ENCODE data around the gene TMEM131.
"Not testable (repeated sequence)": the region's sequence is repeated elsewhere in the genome, so short reads cannot be mapped to it uniquely, and the experiment has no call there.

Gene TMEM131

DNA sequence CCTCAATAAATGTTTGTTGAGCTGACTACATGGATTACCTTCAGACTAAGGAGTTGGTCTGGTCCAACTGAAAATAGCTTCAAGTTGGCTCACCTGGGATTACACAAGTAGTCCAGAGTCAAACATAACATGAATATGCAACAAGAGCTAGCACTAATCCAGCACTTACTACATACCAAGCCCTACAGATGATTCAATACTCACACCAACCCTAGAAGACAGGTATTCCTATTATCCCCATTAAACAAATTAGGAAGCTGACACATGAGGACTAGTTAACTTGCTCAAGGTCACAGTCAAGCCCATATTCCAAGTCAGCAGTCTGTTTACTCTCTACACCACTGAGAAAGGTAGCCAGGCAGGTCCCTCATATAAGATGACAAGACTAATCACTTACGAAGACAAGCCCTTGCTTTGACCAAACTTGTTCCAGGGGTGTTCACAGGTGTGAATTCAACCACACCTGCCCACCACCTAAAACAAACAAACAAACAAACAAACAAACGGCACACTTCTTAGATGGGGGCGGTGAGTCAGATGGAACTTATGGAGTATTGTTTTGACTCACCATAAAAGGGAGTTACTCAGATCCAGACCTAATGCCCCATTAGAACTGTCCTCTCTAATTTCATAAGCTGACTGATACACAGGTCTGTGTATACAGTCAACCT, 29.1 kb downstream of the TMEM131 start:
- no peak overlapping the region for H3K4me3 Mint-ChIP-seq
- no peaks in the 10 kb centered on the region for H3K9me3 Mint-ChIP-seq
- H3K27ac Mint-ChIP-seq, result peak overlapping the region; percentile 84
- peaks cover 7% of the 10 kb centered on the region for H3K36me3 Mint-ChIP-seq
- no peak for DNase-seq (ENCODE audit: low spot score in 2 of 2)
- ATAC-seq (ENCODE audit: low read depth), result peak; percentile 38
- no peaks in the 10 kb centered on the region for H3K27me3 Mint-ChIP-seq
- H3K4me1 Mint-ChIP-seq, result peaks cover 59% of the 10 kb centered on the region

DNA sequence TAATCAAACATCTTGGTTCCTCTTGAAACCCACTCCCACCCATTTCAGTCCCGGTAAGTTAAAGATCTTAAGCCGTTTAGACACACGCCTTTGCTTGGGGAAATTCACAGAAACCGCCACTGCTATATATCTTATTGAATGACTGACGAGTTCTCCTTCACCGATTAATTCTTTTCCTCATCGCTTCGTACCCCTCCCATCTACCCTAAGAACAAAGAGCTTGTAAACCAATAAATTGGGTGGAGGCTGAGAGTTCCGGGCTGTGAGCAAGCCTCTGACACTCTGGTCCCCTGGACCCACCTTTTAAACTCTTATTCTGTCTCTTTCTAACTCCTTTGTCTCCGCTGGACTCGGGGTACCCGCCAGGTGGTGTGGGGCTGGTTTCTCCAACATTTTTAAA, 30.6 kb downstream of the TMEM131 start:
- Mint-ChIP-seq H3K27ac (peak overlapping the region; percentile 64), H3K27me3 (no peaks in the 10 kb centered on the region), H3K4me3 (no peak overlapping the region), H3K36me3 (peaks cover 3% of the 10 kb centered on the region), H3K4me1 (peaks cover 58% of the 10 kb centered on the region), H3K9me3 (no peaks in the 10 kb centered on the region)
- no peak for DNase-seq (ENCODE audit: low spot score in 2 of 2)
- no peak for ATAC-seq (ENCODE audit: low read depth)

DNA sequence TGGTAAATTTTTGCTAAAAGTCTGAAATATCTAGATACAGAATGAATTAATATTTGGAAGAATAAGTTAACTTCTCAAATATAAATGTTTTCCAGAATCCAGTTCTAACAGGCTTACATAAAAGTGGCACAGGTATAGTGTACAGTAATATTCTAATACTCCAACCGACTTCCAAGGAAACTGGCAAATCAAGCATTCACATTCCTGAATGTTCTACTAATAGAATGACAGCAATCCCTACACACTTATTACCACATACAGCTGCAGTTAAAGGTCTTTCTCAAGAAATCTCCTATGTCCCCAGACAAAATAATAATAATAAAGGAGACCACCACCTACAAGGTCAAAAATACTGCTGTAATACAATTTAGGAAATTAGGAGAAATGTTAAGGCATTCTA, 31.9 kb downstream of the TMEM131 start:
- H3K27ac Mint-ChIP-seq, result peak overlapping the region; percentile 47
- ATAC-seq (ENCODE audit: low read depth) (no peak), DNase-seq (ENCODE audit: low spot score in 2 of 2) (no peak)
- H3K27me3 Mint-ChIP-seq, result no peaks in the 10 kb centered on the region
- H3K4me1 Mint-ChIP-seq, result peaks cover 57% of the 10 kb centered on the region
- H3K36me3 Mint-ChIP-seq, result peaks cover 4% of the 10 kb centered on the region
- H3K9me3 Mint-ChIP-seq, result no peaks in the 10 kb centered on the region
- no peak overlapping the region for H3K4me3 Mint-ChIP-seq

GRCh38 chr2:97963079-97963406, 32.7 kb downstream of the TMEM131 start:
- DNase-seq (ENCODE audit: low spot score in 2 of 2) (no peak), ATAC-seq (ENCODE audit: low read depth) (peak; percentile 5)
- no peaks in the 10 kb centered on the region for H3K27me3 Mint-ChIP-seq
- H3K4me3 Mint-ChIP-seq, result no peak overlapping the region
- H3K27ac Mint-ChIP-seq, result peak overlapping the region; percentile 76
- no peaks in the 10 kb centered on the region for H3K9me3 Mint-ChIP-seq
- H3K36me3 Mint-ChIP-seq, result peaks cover 8% of the 10 kb centered on the region
- peaks cover 57% of the 10 kb centered on the region for H3K4me1 Mint-ChIP-seq

DNA sequence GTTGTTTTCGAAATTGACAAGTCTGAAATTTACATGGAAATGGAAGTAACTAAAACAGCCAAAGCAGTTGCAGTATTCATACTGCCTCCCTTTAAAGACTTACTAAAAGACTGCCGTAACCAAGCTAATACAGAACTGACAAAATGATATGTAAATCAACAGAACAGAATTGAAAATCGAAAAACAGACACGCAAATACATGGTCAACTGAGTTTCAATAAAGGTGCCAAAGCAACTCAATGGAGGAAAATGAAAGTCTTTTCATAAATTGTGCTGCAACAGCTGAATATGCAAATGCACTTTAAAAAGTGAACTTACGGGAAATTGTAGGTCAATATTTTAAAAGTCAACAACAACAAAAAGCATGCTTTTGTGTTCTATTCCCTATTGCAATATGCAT, 34.2 kb downstream of the TMEM131 start:
- no peak overlapping the region for H3K4me3 Mint-ChIP-seq
- no peak for DNase-seq (ENCODE audit: low spot score in 2 of 2)
- no peaks in the 10 kb centered on the region for H3K27me3 Mint-ChIP-seq
- peak; percentile 47 for ATAC-seq (ENCODE audit: low read depth)
- peak overlapping the region; percentile 43 for H3K27ac Mint-ChIP-seq
- H3K4me1 Mint-ChIP-seq, result peaks cover 47% of the 10 kb centered on the region
- H3K36me3 Mint-ChIP-seq, result peaks cover 8% of the 10 kb centered on the region
- H3K9me3 Mint-ChIP-seq, result no peaks in the 10 kb centered on the region

- no peak overlapping the region for H3K4me3 Mint-ChIP-seq
- no peaks in the 10 kb centered on the region for H3K27me3 Mint-ChIP-seq
- H3K4me1 Mint-ChIP-seq, result peaks cover 57% of the 10 kb centered on the region
- ATAC-seq (ENCODE audit: low read depth) (no peak), DNase-seq (ENCODE audit: low spot score in 2 of 2) (no peak)
- peak overlapping the region; percentile 83 for H3K27ac Mint-ChIP-seq
- peaks cover 6% of the 10 kb centered on the region for H3K36me3 Mint-ChIP-seq
- H3K9me3 Mint-ChIP-seq, result no peaks in the 10 kb centered on the region
Observed at GRCh38 chr2:97958184-97958583, 37.6 kb downstream of the TMEM131 start.

- Mint-ChIP-seq H3K4me1 (peaks cover 52% of the 10 kb centered on the region), H3K27ac (peak overlapping the region; percentile 83), H3K9me3 (no peaks in the 10 kb centered on the region), H3K4me3 (peak overlapping the region; percentile 46), H3K36me3 (peaks cover 6% of the 10 kb centered on the region), H3K27me3 (no peaks in the 10 kb centered on the region)
- peak in 1 of 2 donors; percentile 28 for DNase-seq (ENCODE audit: low spot score in 2 of 2)
- peak; percentile 68 for ATAC-seq (ENCODE audit: low read depth)
Observed at GRCh38 chr2:97957432-97958183, 38.1 kb downstream of the TMEM131 start.

DNA sequence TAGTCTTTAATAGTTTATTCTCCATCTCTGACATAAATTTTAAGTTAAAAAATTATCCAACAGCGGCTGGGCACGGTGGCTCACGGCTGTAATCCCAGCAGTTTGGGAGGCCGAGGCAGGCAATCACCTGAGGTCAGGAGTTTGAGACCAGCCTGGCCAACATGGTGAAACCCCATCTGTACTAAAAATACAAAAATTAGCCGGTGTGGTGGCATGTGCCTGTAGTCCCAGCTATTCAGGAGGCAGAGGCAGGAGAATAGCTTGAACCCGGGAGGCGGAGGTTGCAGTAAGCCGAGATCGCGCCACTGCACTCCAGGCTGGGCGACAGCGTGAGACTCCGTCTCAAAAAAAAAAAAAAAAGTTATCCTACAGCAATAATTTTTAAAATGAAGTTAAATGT, 39.0 kb downstream of the TMEM131 start:
- H3K27me3 Mint-ChIP-seq; H3K9me3 Mint-ChIP-seq; H3K4me3 Mint-ChIP-seq; H3K36me3 Mint-ChIP-seq; H3K27ac Mint-ChIP-seq; ATAC-seq (ENCODE audit: low read depth); DNase-seq (ENCODE audit: low spot score in 2 of 2): not testable (repeated sequence)
- peaks cover 58% of the 10 kb centered on the region for H3K4me1 Mint-ChIP-seq

GRCh38 chr2:97953853-97954252, 41.9 kb downstream of the TMEM131 start:
- no peaks in the 10 kb centered on the region for H3K9me3 Mint-ChIP-seq
- H3K27me3 Mint-ChIP-seq, result no peaks in the 10 kb centered on the region
- H3K4me1 Mint-ChIP-seq, result peaks cover 61% of the 10 kb centered on the region
- H3K4me3 Mint-ChIP-seq, result peak overlapping the region; percentile 61
- peak overlapping the region; percentile 91 for H3K27ac Mint-ChIP-seq
- H3K36me3 Mint-ChIP-seq, result peaks cover 8% of the 10 kb centered on the region
- DNase-seq (ENCODE audit: low spot score in 2 of 2) (no peak), ATAC-seq (ENCODE audit: low read depth) (peak; percentile 74)

DNA sequence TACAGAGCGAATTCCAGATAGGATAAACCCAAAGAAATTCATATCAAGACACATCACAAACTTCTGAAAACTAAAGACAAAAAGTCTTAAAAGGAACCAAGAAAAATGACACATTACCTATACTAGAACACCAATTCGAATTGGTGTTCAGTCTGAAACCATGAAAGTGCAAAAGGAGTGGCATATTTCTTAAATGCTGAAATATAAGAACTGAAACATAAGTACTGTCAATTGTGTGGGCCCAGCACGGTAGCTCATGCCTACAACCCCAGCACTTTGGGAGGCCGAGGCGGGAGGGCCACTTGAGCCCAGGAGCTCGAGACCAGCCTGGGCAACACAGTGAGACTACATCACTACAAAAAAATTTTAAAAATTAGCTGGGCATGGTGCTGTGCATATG, 43.4 kb downstream of the TMEM131 start:
- Mint-ChIP-seq H3K27ac (no peak overlapping the region), H3K4me1 (peaks cover 55% of the 10 kb centered on the region), H3K9me3 (no peaks in the 10 kb centered on the region), H3K36me3 (peaks cover 4% of the 10 kb centered on the region), H3K4me3 (peak overlapping the region; percentile 11), H3K27me3 (no peaks in the 10 kb centered on the region)
- ATAC-seq (ENCODE audit: low read depth), result no peak
- DNase-seq (ENCODE audit: low spot score in 2 of 2), result no peak

GRCh38 chr2:97951155-97951680, 44.5 kb downstream of the TMEM131 start:
- H3K27me3 Mint-ChIP-seq, result no peaks in the 10 kb centered on the region
- ATAC-seq (ENCODE audit: low read depth) (no peak), DNase-seq (ENCODE audit: low spot score in 2 of 2) (no peak)
- H3K4me1 Mint-ChIP-seq, result peaks cover 63% of the 10 kb centered on the region
- peak overlapping the region; percentile 76 for H3K27ac Mint-ChIP-seq
- H3K4me3 Mint-ChIP-seq, result no peak overlapping the region
- H3K36me3 Mint-ChIP-seq, result peaks cover 5% of the 10 kb centered on the region
- H3K9me3 Mint-ChIP-seq, result no peaks in the 10 kb centered on the region

GRCh38 chr2:97950329-97951154, 45.2 kb downstream of the TMEM131 start:
- DNase-seq (ENCODE audit: low spot score in 2 of 2) (no peak), ATAC-seq (ENCODE audit: low read depth) (no peak)
- Mint-ChIP-seq H3K4me3 (no peak overlapping the region), H3K9me3 (no peaks in the 10 kb centered on the region), H3K27me3 (no peaks in the 10 kb centered on the region), H3K27ac (peak overlapping the region; percentile 67), H3K36me3 (peaks cover 5% of the 10 kb centered on the region), H3K4me1 (peaks cover 58% of the 10 kb centered on the region)

GRCh38 chr2:97948926-97949325, 46.8 kb downstream of the TMEM131 start:
- DNase-seq (ENCODE audit: low spot score in 2 of 2), result no peak
- peak overlapping the region; percentile 4 for H3K4me3 Mint-ChIP-seq
- peaks cover 61% of the 10 kb centered on the region for H3K4me1 Mint-ChIP-seq
- H3K36me3 Mint-ChIP-seq, result peaks cover 8% of the 10 kb centered on the region
- ATAC-seq (ENCODE audit: low read depth), result no peak
- H3K27ac Mint-ChIP-seq, result peak overlapping the region; percentile 24
- no peaks in the 10 kb centered on the region for H3K9me3 Mint-ChIP-seq
- H3K27me3 Mint-ChIP-seq, result no peaks in the 10 kb centered on the region

- no peak for DNase-seq (ENCODE audit: low spot score in 2 of 2)
- Mint-ChIP-seq H3K27me3 (no peaks in the 10 kb centered on the region), H3K4me1 (peaks cover 41% of the 10 kb centered on the region), H3K36me3 (peaks cover 13% of the 10 kb centered on the region), H3K9me3 (no peaks in the 10 kb centered on the region), H3K4me3 (no peak overlapping the region), H3K27ac (peak overlapping the region; percentile 39)
- no peak for ATAC-seq (ENCODE audit: low read depth)
Observed at GRCh38 chr2:97945791-97946190, 50.0 kb downstream of the TMEM131 start.
